K562 (cell line): ENCODE measurements around the gene MAGEB4. TPM values are rescaled to one million over a fixed set of nuclear protein-coding genes. Genes with fewer than 3 reads are reported as not detected.

Experiments
- BHLHE40 ChIP-seq: IDR thresholded peaks from 2 replicates; pipeline ENCODE4 v1.6.1; 2011; ENCODE audit warnings: low read length, improper control_type of control experiment
- FOSL1 ChIP-seq: fragments of 200-800 bp; sonication (Bioruptor generic); conservative IDR thresholded peaks from 2 replicates; pipeline ENCODE4 v1.6.1; 2016; ENCODE audit warnings: missing genetic modification characterization, missing compliant biosample characterization
- KAT7 ChIP-seq: sonication (generic); formaldehyde crosslinking; IDR thresholded peaks from 2 replicates; pipeline ENCODE4 v1.8.0; 2022; ENCODE audit warnings: missing genetic modification reagents, mild to moderate bottlenecking, borderline replicate concordance
- MED1 ChIP-seq: sonication (generic); formaldehyde crosslinking; IDR thresholded peaks from 2 replicates; pipeline ENCODE4 v1.8.1; 2023; ENCODE audit warnings: missing genetic modification reagents, borderline replicate concordance
- NFYB ChIP-seq: IDR thresholded peaks from 2 replicates; pipeline ENCODE4 v1.6.1; 2011; ENCODE audit warnings: mild to moderate bottlenecking, moderate library complexity; ENCODE audit not compliant: insufficient read length; ENCODE audit errors: extremely low read depth
- NRF1 ChIP-seq, 2 experiments: fragments of 450-650 bp; IDR thresholded peaks in 1 of 2; conservative IDR thresholded peaks in 1 of 2; 2 replicates each; pipeline ENCODE4 v1.6.1; 2014; ENCODE audit warnings: mild to moderate bottlenecking in 2 of 2
- REST ChIP-seq, 2 experiments: fragments of 450-650 bp; formaldehyde crosslinking in 1 of 2; IDR thresholded peaks; 2 replicates each; pipeline versions ENCODE4 v1.4.0 to v1.6.1; 2014 to 2020; ENCODE audit warnings: mild to moderate bottlenecking in 2 of 2, borderline replicate concordance in 1 of 2, low read depth in 1 of 2
- RFX1 ChIP-seq: fragments of 450-650 bp; IDR thresholded peaks from 2 replicates; pipeline ENCODE4 v1.6.1; 2016; ENCODE audit warnings: mild to moderate bottlenecking, moderate library complexity
- SFPQ ChIP-seq: fragments of 200-400 bp; formaldehyde crosslinking; IDR thresholded peaks from 2 replicates; pipeline ENCODE4 v1.6.1; 2017; ENCODE audit warnings: mild to moderate bottlenecking, low read depth, low read length, moderate library complexity
- SMC3 ChIP-seq: conservative IDR thresholded peaks from 2 replicates; pipeline ENCODE4 v1.6.1; 2011; ENCODE audit warnings: low read depth, low read length, improper control_type of control experiment; ENCODE audit not compliant: insufficient read depth
- SREBF1 ChIP-seq: fragments of 150-350 bp; IDR thresholded peaks from 2 replicates; pipeline ENCODE4 v1.6.1; 2014; ENCODE audit warnings: antibody characterized with exemption, low read depth, low read length, borderline replicate concordance
- ZFP30 ChIP-seq: fragments of 250-450 bp; sonication (Bioruptor Pico); IDR thresholded peaks from 2 replicates; pipeline ENCODE4 v1.8.0; 2022; ENCODE audit warnings: moderate library complexity, mild to moderate bottlenecking, inconsistent platforms, borderline replicate concordance
- ZNF124 ChIP-seq: sonication (generic); formaldehyde crosslinking; IDR thresholded peaks from 2 replicates; pipeline ENCODE4 v1.8.1; 2022; ENCODE audit warnings: missing genetic modification reagents
- ZNF3 ChIP-seq: fragments of 250-450 bp; sonication (Bioruptor Pico); IDR thresholded peaks from 2 replicates; pipeline ENCODE4 v1.5.0; 2021; ENCODE audit warnings: mild to moderate bottlenecking, moderate library complexity
- ZNF444 ChIP-seq: fragments of 250-450 bp; sonication (Bioruptor Pico); IDR thresholded peaks from 2 replicates; pipeline ENCODE4 v1.4.0; 2020; ENCODE audit warnings: mild to moderate bottlenecking, moderate library complexity
- polyA plus RNA-seq, 8 experiments: library from polyadenylated mRNA; depleted of rRNA in 4 of 8; stranded (reverse) in 5 of 8; unstranded in 3 of 8; fragments of >200 nt; fragmentation: Nextera tagmentation in 2 of 8; fragmentation: Illumina TruSeq in 1 of 8; extraction: Ambion mirVana in 2 of 8; extraction: Trizol in 1 of 8; gene quantifications; 2 replicates each; pipeline versions ENCODE4 v1.2.1 to v1.2.3, GENCODE V29; 2011 to 2014; ENCODE audit warnings: inconsistent platforms in 1 of 8, missing spikeins in 1 of 8
- total RNA-seq, 7 experiments: library from RNA; depleted of rRNA in 6 of 7; stranded (reverse); fragments of >200 nt in 6 of 7; fragmentation: Illumina TruSeq in 2 of 7; extraction: Trizol in 2 of 7; gene quantifications; 2 replicates each; pipeline versions ENCODE4 v1.2.1 to v1.2.3, GENCODE V29; 2011 to 2021; ENCODE audit warnings: low replicate concordance in 1 of 7

The MAGEB4 gene
- total and polyA plus RNA-seq, 9 of the 15 experiments (the other 6 are each of a cell fraction or from before 2014, with no cell fraction given): 0.04 to 0.09 (median 0.06) TPM; not detected in 6

GRCh38 chrX:30246769-30247489, 5.1 kb downstream of the MAGEB4 start, which contains the start of gene MAGEB1 (continued):
- TF ChIP-seq REST (IDR thresholded peaks at IDR 0.05; ENCODE audit: borderline replicate concordance) (0 out of 2 replicates have a peak, but pooled peaks have one; percentile 19), REST (CRISPR knock-in tag; IDR thresholded peaks at IDR 0.05; ENCODE audit: low read depth) (no peak), ZNF3 (no peak), NFYB (no peak), ZNF444 (CRISPR knock-in tag) (no peak), SFPQ (no peak), FOSL1 (no peak), SREBF1 (no peak), BHLHE40 (no peak), SMC3 (no peak), ZNF124 (CRISPR knock-in tag) (no peak), ZFP30 (CRISPR knock-in tag) (no peak), KAT7 (CRISPR knock-in tag) (no peak), MED1 (no peak), RFX1 (no peak), NRF1 (conservative IDR thresholded peaks at IDR 0.05 in 1 of 2, IDR thresholded peaks at IDR 0.05 in 1 of 2) (peak in 1 of 2 experiments; percentile 38; a peak in 1 of 4 replicates)
